Left ventricle myocardium superior (tissue), 1 donor: ENCODE measurements around the gene CFAP61. TPM values are rescaled to one million over a fixed set of nuclear protein-coding genes. Genes with fewer than 3 reads are reported as not detected.

Source experiments
- ATAC-seq: fragments of 200-7000 bp; cut with Tn5 transposase; one replicate; pipeline ENCODE4 v1.9.1; 2020; ENCODE audit warnings: mild to moderate bottlenecking, moderate library complexity
- DNase-seq: peaks from one replicate; pipeline ENCODE4 v3.0.0-alpha.2; 2020
- intact Hi-C: fragments of 100-400 bp; cut with micrococcal nuclease; formaldehyde crosslinking; loops from one replicate; pipeline ENCODE4 v1.11.0; 2022
- total RNA-seq: library from RNA; stranded (reverse); fragmentation: NEBNext Ultra II Directional; extraction: Animal tissue kit (Norgen Biotek cat#: 25700); gene quantifications from one replicate; pipeline ENCODE4 v1.2.1, GENCODE V29; 2021
- donor health status: DM: no; HTN: yes; CAD: no; lungs with severe emphysema.

Gene CFAP61
- total RNA-seq, 1 donor from 2014 or later: 23.8 TPM

- ATAC-seq (no peak), DNase-seq (no peak)
- intact Hi-C loops: no loop called here
These were observed 90.8 kb downstream of the CFAP61 start for GRCh38 chr20:20143165-20143564.

- ATAC-seq (no peak), DNase-seq (no peak)
- intact Hi-C loops: no loop called here
These were observed 91.3 kb downstream of the CFAP61 start for GRCh38 chr20:20143646-20144045.

- no peak for DNase-seq
- intact Hi-C loops: no loop called here
- ATAC-seq: no peak
These were observed 96.4 kb downstream of the CFAP61 start for GRCh38 chr20:20148779-20149178.

DNA sequence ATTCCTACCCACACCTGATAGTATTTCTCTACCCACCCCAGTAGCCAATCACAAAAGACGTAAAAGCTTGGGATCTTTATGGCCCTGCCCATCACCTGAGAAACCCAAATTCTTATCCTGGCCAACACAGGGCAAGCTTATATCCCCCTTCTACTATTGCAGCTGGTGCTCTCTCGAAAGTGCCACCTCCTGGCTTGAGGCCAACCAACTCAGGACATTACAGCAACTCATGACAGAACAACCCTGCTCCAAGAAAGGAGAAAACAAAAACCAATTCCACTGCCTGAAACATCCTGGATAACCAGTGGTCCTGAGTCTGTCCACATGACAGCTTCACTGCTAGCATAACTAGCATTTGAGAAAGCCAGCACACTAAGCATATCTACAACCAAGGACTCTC is 97.9 kb downstream of the CFAP61 start:
- peak; percentile 43 for ATAC-seq

DNA sequence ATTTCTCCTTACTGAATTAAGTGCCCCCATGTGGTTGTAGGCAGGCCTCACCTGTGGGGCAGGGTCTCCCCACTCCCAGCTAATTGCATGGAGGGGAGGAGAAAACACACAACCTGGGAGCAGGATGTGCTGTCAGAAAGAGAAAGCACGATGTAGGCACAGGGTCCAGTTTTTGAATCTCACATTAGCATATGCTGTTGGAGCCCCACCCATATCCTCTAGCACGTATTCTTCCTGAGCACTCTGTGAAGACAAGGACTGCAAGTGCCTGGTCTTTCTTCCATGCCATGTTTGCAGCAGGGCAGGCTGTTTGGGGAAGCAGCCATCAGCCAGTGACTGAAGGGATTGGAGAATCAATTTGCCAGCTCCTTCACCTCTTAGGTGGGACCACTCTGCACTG is 108.2 kb downstream of the CFAP61 start:
- ATAC-seq (no peak), DNase-seq (no peak)
- intact Hi-C loops: no loop called here

More for the DNA sequence above, 97.9 kb downstream of the CFAP61 start:
- DNase-seq: no peak
- intact Hi-C loops: no loop called here

DNA sequence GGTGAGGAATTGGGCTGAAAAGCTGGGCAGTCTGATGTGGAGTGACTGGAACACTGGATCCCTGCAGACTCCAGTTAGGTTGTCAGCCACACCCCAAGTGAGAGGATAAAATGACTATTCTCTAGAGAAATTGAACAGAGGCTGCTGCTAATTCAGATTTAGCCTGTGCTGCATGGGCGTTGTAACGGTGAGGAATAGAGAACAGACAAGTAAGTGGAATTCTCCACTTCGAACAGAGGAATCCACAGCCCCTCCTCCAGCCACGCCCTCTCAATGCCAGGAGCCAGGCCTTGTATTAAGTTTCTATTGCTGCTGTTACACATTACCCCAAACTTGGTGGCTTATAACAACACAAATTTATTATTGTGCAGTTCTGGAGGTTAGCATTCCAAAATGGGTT is 109.3 kb downstream of the CFAP61 start:
- DNase-seq: no peak
- no peak for ATAC-seq
- intact Hi-C loops: no loop called here

GRCh38 chr20:20167698-20168097 is 115.4 kb downstream of the CFAP61 start:
- ATAC-seq (peak; percentile 71), DNase-seq (peak; percentile 46)
- intact Hi-C loops: no loop called here

DNA sequence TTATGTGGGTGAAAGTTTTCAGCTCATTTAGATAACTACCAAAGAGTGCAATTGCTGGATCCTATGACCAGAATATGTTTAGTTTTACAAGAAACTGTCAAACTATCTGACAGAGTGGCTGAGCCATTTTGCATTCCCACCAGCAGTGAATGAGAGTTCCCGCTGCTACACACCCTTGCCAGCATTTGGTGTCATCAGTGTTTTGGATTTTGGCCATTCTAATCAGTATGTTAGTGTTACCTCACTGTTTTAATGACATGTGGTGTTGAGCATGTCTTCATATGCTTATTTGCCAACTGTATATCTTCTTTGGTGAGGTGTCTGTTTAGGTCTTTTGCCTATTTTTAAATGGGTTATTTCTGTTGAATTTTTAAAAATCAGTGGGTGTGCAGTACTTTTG is 120.9 kb downstream of the CFAP61 start:
- intact Hi-C loops: no loop called here
- DNase-seq: no peak

GRCh38 chr20:20174089-20174835 is 121.9 kb downstream of the CFAP61 start:
- ATAC-seq: peak; percentile 40
- DNase-seq: no peak
- intact Hi-C loops: no loop called here

More for the DNA sequence above, 120.9 kb downstream of the CFAP61 start:
- ATAC-seq: peak; percentile 52

DNA sequence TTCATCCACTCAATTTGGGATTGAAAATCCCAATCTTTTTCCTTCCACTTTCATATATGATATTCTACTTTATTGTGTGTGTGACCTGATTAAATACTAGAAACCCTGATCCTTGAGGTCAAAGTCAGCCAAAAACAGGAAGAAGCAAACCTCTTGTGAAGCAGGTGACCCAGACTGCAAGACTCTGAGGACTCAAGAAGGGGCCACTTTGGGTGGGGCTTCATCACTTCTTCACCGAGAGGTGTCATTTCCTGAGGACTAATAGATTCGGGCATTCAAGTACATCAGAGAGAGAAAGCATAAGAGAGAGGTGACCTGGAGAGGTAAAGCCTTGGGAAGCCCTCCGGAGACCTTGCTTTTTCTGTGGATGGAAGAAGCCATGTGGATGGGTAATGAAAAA is 129.0 kb downstream of the CFAP61 start:
- intact Hi-C loops: no loop called here
- no peak for ATAC-seq

DNA sequence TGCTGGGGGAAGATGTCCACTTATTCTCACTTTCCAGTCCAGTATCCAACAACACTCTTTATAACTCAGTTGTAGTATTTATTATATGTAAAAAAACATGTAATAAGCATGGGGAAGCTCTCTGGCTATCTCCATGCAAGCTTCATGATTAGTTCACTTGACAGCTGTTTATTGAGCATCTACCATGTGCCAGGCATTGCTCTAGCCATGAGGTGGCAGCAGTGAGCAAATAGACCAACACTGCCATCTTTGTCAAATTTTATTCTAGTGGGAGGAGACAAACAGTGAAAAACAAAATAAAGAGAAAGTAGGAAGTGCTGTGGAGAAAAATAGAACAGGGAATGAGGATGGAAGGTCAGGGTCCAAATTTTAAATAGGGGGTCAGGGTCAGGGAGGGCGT is 131.8 kb downstream of the CFAP61 start:
- ATAC-seq: no peak
- intact Hi-C loops: no loop called here
- no peak for DNase-seq

More for the DNA sequence above, 129.0 kb downstream of the CFAP61 start:
- no peak for DNase-seq

GRCh38 chr20:20184706-20185105 is 132.4 kb downstream of the CFAP61 start:
- DNase-seq (no peak), ATAC-seq (no peak)
- intact Hi-C loops: no loop called here

GRCh38 chr20:20188647-20189046 is 136.3 kb downstream of the CFAP61 start:
- ATAC-seq (no peak), DNase-seq (no peak)
- intact Hi-C loops: no loop called here

DNA sequence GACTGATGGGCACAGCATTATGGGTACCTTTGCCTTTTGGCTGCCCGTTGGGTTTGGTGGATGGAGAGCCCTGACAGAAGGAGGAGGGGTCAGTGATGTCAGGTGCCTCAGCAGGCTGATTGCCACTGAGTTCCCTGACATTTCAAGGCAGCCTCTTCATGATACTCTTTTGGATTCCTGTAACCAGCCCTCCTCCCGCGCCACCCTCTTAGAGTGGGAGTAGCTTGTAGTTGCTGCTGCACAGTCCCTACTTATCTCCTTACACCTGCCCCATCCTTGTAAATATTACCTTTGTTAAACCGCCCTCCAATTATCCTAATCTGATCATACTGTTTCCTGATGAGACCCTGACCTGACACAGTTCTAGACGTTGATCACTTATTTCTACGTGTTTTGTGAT is 140.0 kb downstream of the CFAP61 start:
- ATAC-seq (no peak), DNase-seq (no peak)
- intact Hi-C loops: loop anchor here (2.0 kb wide), 1 partner anchor 40 kb away; no protein-coding TSS in a partner anchor

GRCh38 chr20:20195021-20195705 is 142.8 kb downstream of the CFAP61 start:
- intact Hi-C loops: no loop called here
- DNase-seq (peak; percentile 78), ATAC-seq (peak; percentile 94)

DNA sequence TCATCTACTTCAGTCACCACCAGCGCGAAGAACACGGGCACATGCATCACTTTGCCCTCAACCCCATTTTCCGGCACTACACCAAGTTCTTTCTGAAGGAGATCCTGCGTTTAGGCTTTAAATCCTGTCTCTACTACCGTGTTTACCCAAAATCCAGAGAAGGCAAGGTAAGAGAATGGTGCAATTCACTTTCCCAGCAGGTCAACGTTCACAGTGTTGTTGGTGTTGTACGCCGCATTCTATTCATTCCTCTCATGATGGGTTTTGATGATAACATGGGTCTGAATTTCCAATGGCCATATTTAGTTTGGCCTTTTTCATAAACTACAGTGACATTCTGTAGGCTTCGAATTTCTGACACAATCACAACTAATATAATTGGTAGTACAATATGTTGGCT is 144.3 kb downstream of the CFAP61 start:
- intact Hi-C loops: no loop called here
- ATAC-seq (no peak), DNase-seq (no peak)

- intact Hi-C loops: no loop called here
- no peak for ATAC-seq
- DNase-seq: no peak
These were observed 145.7 kb downstream of the CFAP61 start for GRCh38 chr20:20198011-20198410.

DNA sequence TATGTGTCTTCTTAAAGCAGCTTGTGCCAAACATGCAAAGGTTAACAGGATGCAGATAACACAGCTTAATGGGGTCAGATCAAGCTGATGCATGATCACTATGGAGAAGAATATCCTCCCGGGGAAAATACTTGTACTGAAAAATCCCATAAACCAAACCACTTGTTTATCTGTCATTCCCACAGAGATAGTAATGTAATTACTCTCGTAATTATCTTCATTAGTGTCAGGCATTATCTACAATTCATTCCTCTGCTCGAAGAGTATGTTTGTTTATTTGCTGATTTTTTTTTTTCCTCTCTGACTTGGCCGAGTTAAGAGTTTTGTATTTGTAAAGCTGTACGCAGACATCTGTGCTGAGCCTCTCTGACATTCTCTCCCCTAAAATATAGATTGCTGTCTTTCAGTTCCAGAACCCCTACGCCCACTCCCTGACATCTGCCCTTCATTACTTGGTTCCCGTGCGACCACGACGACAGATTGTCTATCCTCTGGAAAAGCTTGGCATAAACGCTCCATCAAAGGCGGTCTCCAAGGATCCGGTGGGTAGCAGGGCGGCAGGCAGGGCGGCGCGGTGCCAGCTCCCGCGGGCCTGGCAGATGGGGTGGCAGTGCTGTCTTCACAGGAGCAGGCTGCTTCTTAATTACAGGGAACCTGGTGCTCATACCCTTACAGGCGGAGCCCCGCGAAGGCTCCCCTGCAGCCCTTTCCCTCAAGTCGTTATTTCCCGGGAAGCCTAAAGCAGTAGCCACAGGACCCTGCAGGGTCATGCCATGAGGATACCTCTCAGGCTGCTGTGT is 147.2 kb downstream of the CFAP61 start:
- intact Hi-C loops: no loop called here
- DNase-seq (no peak), ATAC-seq (no peak)

DNA sequence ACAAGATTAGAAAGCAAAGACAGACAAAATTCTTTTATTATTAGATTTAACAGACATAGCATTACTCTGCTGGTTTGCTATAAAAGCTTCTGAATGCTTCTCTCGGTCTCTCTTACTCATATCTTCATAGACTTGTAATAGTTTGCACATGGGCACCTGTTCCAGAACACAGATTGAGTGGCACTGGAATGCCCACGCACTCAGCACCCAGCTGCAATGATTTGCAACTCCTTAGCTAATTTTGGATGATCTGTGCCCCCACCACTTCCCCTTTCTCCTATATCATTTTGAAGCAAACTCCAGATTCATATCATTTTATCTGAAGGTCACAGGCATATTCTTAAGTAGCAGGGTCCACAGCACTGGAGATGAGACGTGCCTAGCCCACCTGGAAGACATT is 148.8 kb downstream of the CFAP61 start:
- ATAC-seq (peak; percentile 69), DNase-seq (no peak)
- intact Hi-C loops: no loop called here

DNA sequence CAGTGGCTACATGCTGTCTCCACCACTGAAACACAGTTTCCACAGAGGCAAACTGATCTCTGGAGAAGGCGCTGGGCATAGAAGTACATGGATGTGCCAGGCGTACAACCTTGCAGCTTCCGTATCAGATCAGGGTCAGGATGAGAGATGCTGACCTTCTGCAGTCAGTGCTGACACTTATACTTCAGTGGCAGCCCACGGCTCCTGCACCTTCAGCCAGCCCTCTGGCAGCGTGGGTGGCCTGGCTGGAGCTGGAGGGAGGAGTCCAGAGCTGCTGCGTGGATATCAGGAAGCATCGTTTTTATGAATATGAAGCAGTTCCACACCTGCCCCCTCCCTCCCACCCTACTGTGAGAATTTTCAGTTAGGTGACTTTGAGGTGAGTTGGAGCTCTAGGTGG is 149.3 kb downstream of the CFAP61 start:
- intact Hi-C loops: no loop called here
- ATAC-seq (peak; percentile 44), DNase-seq (no peak)
